HEK293 (cell line): ENCODE data around the gene CHRNE.

Experiments
- BCL11A ChIP-seq: fragments of 450-650 bp; formaldehyde crosslinking; IDR thresholded peaks from 2 replicates; pipeline ENCODE4 v1.5.1; 2016; ENCODE audit warnings: low read depth, missing biosample characterization, missing genetic modification characterization
- CTCF ChIP-seq: fragments of 450-650 bp; formaldehyde crosslinking; IDR thresholded peaks from 2 replicates; pipeline ENCODE4 v1.5.1; 2016; ENCODE audit warnings: missing biosample characterization, missing genetic modification characterization
- FEZF1 ChIP-seq: fragments of 450-650 bp; formaldehyde crosslinking; IDR thresholded peaks from 2 replicates; pipeline ENCODE4 v1.5.1; 2016; ENCODE audit warnings: missing biosample characterization, missing genetic modification characterization
- GLIS1 ChIP-seq: fragments of 450-650 bp; formaldehyde crosslinking; IDR thresholded peaks from 2 replicates; pipeline ENCODE4 v1.5.1; 2016; ENCODE audit warnings: missing biosample characterization, missing genetic modification characterization
- GLIS2 ChIP-seq: fragments of 450-650 bp; formaldehyde crosslinking; IDR thresholded peaks from 2 replicates; pipeline ENCODE4 v1.5.1; 2016; ENCODE audit warnings: missing biosample characterization, missing genetic modification characterization
- KLF7 ChIP-seq: fragments of 450-650 bp; formaldehyde crosslinking; IDR thresholded peaks from 2 replicates; pipeline ENCODE4 v1.5.1; 2016; ENCODE audit warnings: missing biosample characterization, missing genetic modification characterization, borderline replicate concordance
- PATZ1 ChIP-seq: fragments of 450-650 bp; formaldehyde crosslinking; IDR thresholded peaks from 2 replicates; pipeline ENCODE4 v1.5.1; 2016; ENCODE audit warnings: missing biosample characterization, missing genetic modification characterization
- PRDM4 ChIP-seq: fragments of 450-650 bp; formaldehyde crosslinking; IDR thresholded peaks from 2 replicates; pipeline ENCODE4 v1.5.1; 2017; ENCODE audit warnings: missing biosample characterization, missing genetic modification characterization
- SCRT1 ChIP-seq: fragments of 450-650 bp; formaldehyde crosslinking; IDR thresholded peaks from 2 replicates; pipeline ENCODE4 v1.5.1; 2016; ENCODE audit warnings: missing biosample characterization, missing genetic modification characterization, borderline replicate concordance
- ZBTB20 ChIP-seq: fragments of 450-650 bp; formaldehyde crosslinking; IDR thresholded peaks from 2 replicates; pipeline ENCODE4 v1.5.1; 2016; ENCODE audit warnings: missing biosample characterization, missing genetic modification characterization
- ZBTB8A ChIP-seq: fragments of 450-650 bp; formaldehyde crosslinking; IDR thresholded peaks from 2 replicates; pipeline ENCODE4 v1.5.1; 2016; ENCODE audit warnings: missing biosample characterization, missing genetic modification characterization
- ZEB2 ChIP-seq: fragments of 450-650 bp; formaldehyde crosslinking; IDR thresholded peaks from 2 replicates; pipeline ENCODE4 v1.5.1; 2016; ENCODE audit warnings: missing biosample characterization, missing genetic modification characterization
- ZNF10 ChIP-seq: fragments of 450-650 bp; formaldehyde crosslinking; IDR thresholded peaks from 2 replicates; pipeline ENCODE4 v1.5.1; 2017; ENCODE audit warnings: missing biosample characterization, missing genetic modification characterization
- ZNF157 ChIP-seq: fragments of 450-650 bp; formaldehyde crosslinking; IDR thresholded peaks from 2 replicates; pipeline ENCODE4 v1.5.1; 2016; ENCODE audit warnings: missing biosample characterization, missing genetic modification characterization
- ZNF202 ChIP-seq: fragments of 450-650 bp; formaldehyde crosslinking; IDR thresholded peaks from 2 replicates; pipeline ENCODE4 v1.5.1; 2016; ENCODE audit warnings: missing biosample characterization, missing genetic modification characterization, borderline replicate concordance
- ZNF302 ChIP-seq: fragments of 450-650 bp; formaldehyde crosslinking; IDR thresholded peaks from 2 replicates; pipeline ENCODE4 v1.5.1; 2016; ENCODE audit warnings: missing biosample characterization, missing genetic modification characterization, low read depth
- ZNF335 ChIP-seq: fragments of 450-650 bp; formaldehyde crosslinking; conservative IDR thresholded peaks from 2 replicates; pipeline ENCODE4 v1.5.1; 2016; ENCODE audit warnings: missing biosample characterization, missing genetic modification characterization
- ZNF416 ChIP-seq: fragments of 450-650 bp; formaldehyde crosslinking; IDR thresholded peaks from 2 replicates; pipeline ENCODE4 v1.5.1; 2016; ENCODE audit warnings: missing biosample characterization, missing genetic modification characterization
- ZNF473 ChIP-seq: fragments of 450-650 bp; formaldehyde crosslinking; IDR thresholded peaks from 2 replicates; pipeline ENCODE4 v1.5.1; 2017; ENCODE audit warnings: missing biosample characterization, missing genetic modification characterization
- ZNF501 ChIP-seq: fragments of 450-650 bp; formaldehyde crosslinking; IDR thresholded peaks from 2 replicates; pipeline ENCODE4 v1.5.1; 2016; ENCODE audit warnings: missing biosample characterization, missing genetic modification characterization
- ZNF514 ChIP-seq: fragments of 450-650 bp; formaldehyde crosslinking; IDR thresholded peaks from 2 replicates; pipeline ENCODE4 v1.5.1; 2016; ENCODE audit warnings: missing biosample characterization, missing genetic modification characterization
- ZNF549 ChIP-seq: fragments of 450-650 bp; IDR thresholded peaks from 2 replicates; pipeline ENCODE4 v1.5.1; 2018; ENCODE audit warnings: missing biosample characterization, missing genetic modification characterization, mild to moderate bottlenecking, inconsistent platforms, moderate library complexity
- ZNF561 ChIP-seq: fragments of 450-650 bp; IDR thresholded peaks from 2 replicates; pipeline ENCODE4 v1.5.1; 2018; ENCODE audit warnings: missing biosample characterization, missing genetic modification characterization, borderline replicate concordance
- ZNF610 ChIP-seq: fragments of 450-650 bp; formaldehyde crosslinking; IDR thresholded peaks from 2 replicates; pipeline ENCODE4 v1.5.1; 2016; ENCODE audit warnings: missing biosample characterization, missing genetic modification characterization, borderline replicate concordance
- ZNF621 ChIP-seq: fragments of 450-650 bp; formaldehyde crosslinking; IDR thresholded peaks from 2 replicates; pipeline ENCODE4 v1.5.1; 2017; ENCODE audit warnings: missing biosample characterization, missing genetic modification characterization
- ZNF623 ChIP-seq: fragments of 450-650 bp; formaldehyde crosslinking; IDR thresholded peaks from 2 replicates; pipeline ENCODE4 v1.5.1; 2016; ENCODE audit warnings: missing biosample characterization, missing genetic modification characterization
- ZNF624 ChIP-seq: fragments of 450-650 bp; formaldehyde crosslinking; IDR thresholded peaks from 2 replicates; pipeline ENCODE4 v1.5.1; 2017; ENCODE audit warnings: missing biosample characterization, missing genetic modification characterization
- ZNF785 ChIP-seq: fragments of 450-650 bp; formaldehyde crosslinking; IDR thresholded peaks from 2 replicates; pipeline ENCODE4 v1.5.1; 2016; ENCODE audit warnings: missing biosample characterization, missing genetic modification characterization
- ZNF791 ChIP-seq: fragments of 450-650 bp; formaldehyde crosslinking; IDR thresholded peaks from 2 replicates; pipeline ENCODE4 v1.5.1; 2016; ENCODE audit warnings: missing biosample characterization, missing genetic modification characterization
- ZNF830 ChIP-seq: fragments of 450-650 bp; IDR thresholded peaks from 2 replicates; pipeline ENCODE4 v1.5.0; 2018; ENCODE audit warnings: missing biosample characterization, missing genetic modification characterization, low read depth, mild to moderate bottlenecking, moderate library complexity
- ZSCAN4 ChIP-seq: fragments of 450-650 bp; formaldehyde crosslinking; IDR thresholded peaks from 2 replicates; pipeline ENCODE4 v1.5.1; 2017; ENCODE audit warnings: missing biosample characterization, missing genetic modification characterization
- ZSCAN5A ChIP-seq: fragments of 450-650 bp; formaldehyde crosslinking; IDR thresholded peaks from 2 replicates; pipeline ENCODE4 v1.5.1; 2016; ENCODE audit warnings: missing biosample characterization, missing genetic modification characterization
- ZXDB ChIP-seq: fragments of 450-650 bp; formaldehyde crosslinking; IDR thresholded peaks from 2 replicates; pipeline ENCODE4 v1.5.1; 2016; ENCODE audit warnings: missing biosample characterization, missing genetic modification characterization

Gene CHRNE

GRCh38 chr17:4948931-4949320 lies 46.0 kb upstream of the CHRNE start (continued):
- TF ChIP-seq ZSCAN4 (tag by site-specific recombination) (no peak), GLIS1 (tag by site-specific recombination) (no peak), BCL11A (0 out of 2 replicates have a peak, but pooled peaks have one; percentile 52), ZNF624 (tag by site-specific recombination) (no peak), ZNF621 (no peak), ZNF335 (tag by site-specific recombination) (peak; percentile 64; the same call in 1 of the 2 replicates), ZNF561 (tag by site-specific recombination) (0 out of 2 replicates have a peak, but pooled peaks have one; percentile 18), CTCF (tag by site-specific recombination) (no peak), PATZ1 (tag by site-specific recombination) (peak; percentile 12; the same call in 1 of the 2 replicates), ZNF10 (tag by site-specific recombination) (no peak), ZNF791 (no peak), ZBTB8A (no peak), ZNF785 (tag by site-specific recombination) (no peak), ZNF549 (no peak), ZNF610 (no peak), GLIS2 (peak; percentile 43; the same call in 1 of the 2 replicates), ZEB2 (tag by site-specific recombination) (no peak), ZNF623 (tag by site-specific recombination) (no peak), ZNF514 (tag by site-specific recombination) (no peak), ZNF416 (tag by site-specific recombination) (no peak), ZNF202 (tag by site-specific recombination) (no peak), FEZF1 (tag by site-specific recombination) (no peak), ZNF501 (no peak), ZXDB (no peak; the same call in 1 of the 2 replicates), ZNF302 (tag by site-specific recombination) (no peak), SCRT1 (tag by site-specific recombination) (no peak), KLF7 (no peak), ZNF473 (tag by site-specific recombination) (no peak), ZNF157 (tag by site-specific recombination) (no peak), PRDM4 (tag by site-specific recombination) (no peak), ZBTB20 (tag by site-specific recombination) (no peak), ZNF830 (tag by site-specific recombination) (no peak), ZSCAN5A (tag by site-specific recombination) (no peak)
